HG03342 (cell line): ENCODE measurements around the gene FMN1.

Experiments
- ATAC-seq: cut with Tn5 transposase; IDR thresholded peaks from one replicate; pipeline ENCODE4 v1.9.1; 2021; ENCODE audit warnings: mild to moderate bottlenecking, moderate library complexity; ENCODE audit not compliant: unreplicated experiment

Gene FMN1

GRCh38 chr15:33200444-33200843 lies 5.9 kb upstream of the FMN1 start:
- ATAC-seq = no peak

GRCh38 chr15:33198541-33198940 lies 4.0 kb upstream of the FMN1 start:
- no peak for ATAC-seq

GRCh38 chr15:33197636-33198035 lies 3.1 kb upstream of the FMN1 start:
- ATAC-seq = no peak

- no peak for ATAC-seq
Observed at GRCh38 chr15:33194237-33194636, 277 bp downstream of the FMN1 start.

- no peak for ATAC-seq
Observed at GRCh38 chr15:33191591-33191990, 2.9 kb downstream of the FMN1 start.

GRCh38 chr15:33190539-33190938 lies 4.0 kb downstream of the FMN1 start:
- no peak for ATAC-seq

GRCh38 chr15:33188641-33189257 lies 5.8 kb downstream of the FMN1 start:
- ATAC-seq = no peak

GRCh38 chr15:33188159-33188558 lies 6.4 kb downstream of the FMN1 start:
- ATAC-seq = no peak

GRCh38 chr15:33183334-33183733 lies 11.2 kb downstream of the FMN1 start:
- no peak for ATAC-seq

- no peak for ATAC-seq
Observed at GRCh38 chr15:33182926-33183325, 11.6 kb downstream of the FMN1 start.

- ATAC-seq = no peak
Observed at GRCh38 chr15:33182278-33182905, 12.1 kb downstream of the FMN1 start.

GRCh38 chr15:33179874-33180273 lies 14.6 kb downstream of the FMN1 start:
- ATAC-seq = no peak

GRCh38 chr15:33171202-33171601 lies 23.3 kb downstream of the FMN1 start:
- ATAC-seq = no peak

- ATAC-seq = no peak
Observed at GRCh38 chr15:33169625-33170024, 24.9 kb downstream of the FMN1 start.

- no peak for ATAC-seq
Observed at GRCh38 chr15:33168444-33168843, 26.1 kb downstream of the FMN1 start.

- ATAC-seq = no peak
Observed at GRCh38 chr15:33163816-33164215, 30.7 kb downstream of the FMN1 start.

- ATAC-seq = no peak
Observed at GRCh38 chr15:33161209-33161608, 33.3 kb downstream of the FMN1 start.

GRCh38 chr15:33160581-33161165 lies 33.8 kb downstream of the FMN1 start:
- ATAC-seq = no peak

- no peak for ATAC-seq
Observed at GRCh38 chr15:33159726-33160453, 34.6 kb downstream of the FMN1 start.

GRCh38 chr15:33158366-33158765 lies 36.1 kb downstream of the FMN1 start:
- no peak for ATAC-seq

GRCh38 chr15:33157371-33158037 lies 37.0 kb downstream of the FMN1 start:
- ATAC-seq = no peak
